Renal cortex interstitium (tissue), 15 donors: ENCODE results near the gene PHETA2. TPM values are rescaled to one million over a fixed set of nuclear protein-coding genes. Genes with fewer than 3 reads are reported as not detected.

Source experiments
- DNase-seq, 11 donors: peaks; one replicate each; pipeline ENCODE4 v3.0.0-alpha.2; 2013; ENCODE audit warnings: low read depth in 9 of 11, low spot score in 4 of 11; ENCODE audit errors: extremely low read depth in 1 of 11
- long read RNA-seq, 16 experiments: transcript quantifications; one replicate each; lab custom pipeline, GENCODE V29; 2026
- polyA plus RNA-seq, 3 donors: library from polyadenylated mRNA; unstranded; fragments of 120-200 nt; gene quantifications; one replicate each; pipeline ENCODE4 v1.2.1, GENCODE V29; 2013; ENCODE audit not compliant: insufficient read length in 3 of 3

PHETA2 gene, protein sequence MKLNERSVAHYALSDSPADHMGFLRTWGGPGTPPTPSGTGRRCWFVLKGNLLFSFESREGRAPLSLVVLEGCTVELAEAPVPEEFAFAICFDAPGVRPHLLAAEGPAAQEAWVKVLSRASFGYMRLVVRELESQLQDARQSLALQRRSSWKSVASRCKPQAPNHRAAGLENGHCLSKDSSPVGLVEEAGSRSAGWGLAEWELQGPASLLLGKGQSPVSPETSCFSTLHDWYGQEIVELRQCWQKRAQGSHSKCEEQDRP
- 10 to 100 TPM in 1 of 3 donors, 1 to 10 TPM in 2; 9.3 to 13.6 (median 9.5) TPM for polyA plus RNA-seq
- long read RNA-seq, donor 1, partial matches to known transcripts = 0 of 1 reads
- long read RNA-seq, donor 1, other reads (novel, unspliced or antisense) = 0 of 1 reads
- long read RNA-seq, donor 2, partial matches to known transcripts = 0 of 2 reads
- long read RNA-seq, donor 2, other reads (novel, unspliced or antisense) = 0 of 2 reads
- long read RNA-seq, donor 3, transcript PHETA2-201 (3 exons, 2,335 nt) = major isoform, 9 of 9 reads
- long read RNA-seq, donor 3, partial matches to known transcripts = 0 of 9 reads
- long read RNA-seq, donor 3, other reads (novel, unspliced or antisense) = 0 of 9 reads
- long read RNA-seq, donor 4, partial matches to known transcripts = 32 of 407 reads
- long read RNA-seq, donor 4, other reads (novel, unspliced or antisense) = 371 of 407 reads
- long read RNA-seq, donor 5, partial matches to known transcripts = 0 of 4 reads
- long read RNA-seq, donor 5, other reads (novel, unspliced or antisense) = 0 of 4 reads
- long read RNA-seq, donor 6, partial matches to known transcripts = 0 of 2 reads
- long read RNA-seq, donor 6, other reads (novel, unspliced or antisense) = 0 of 2 reads
- long read RNA-seq, donor 7, partial matches to known transcripts = 0 of 3 reads
- long read RNA-seq, donor 7, other reads (novel, unspliced or antisense) = 0 of 3 reads
- long read RNA-seq, donor 8, transcript PHETA2-201 (3 exons, 2,335 nt) = major isoform, 8 of 8 reads
- long read RNA-seq, donor 8, partial matches to known transcripts = 0 of 8 reads
- long read RNA-seq, donor 8, other reads (novel, unspliced or antisense) = 0 of 8 reads
- long read RNA-seq, donor 9, transcript PHETA2-201 (3 exons, 2,335 nt) = major isoform, 5 of 5 reads
- long read RNA-seq, donor 9, partial matches to known transcripts = 0 of 5 reads
- long read RNA-seq, donor 9, other reads (novel, unspliced or antisense) = 0 of 5 reads
- long read RNA-seq, donor 10, transcript PHETA2-201 (3 exons, 2,335 nt) = major isoform, 5 of 6 reads
- long read RNA-seq, donor 10, partial matches to known transcripts = 0 of 6 reads
- long read RNA-seq, donor 10, other reads (novel, unspliced or antisense) = 0 of 6 reads
- long read RNA-seq, donor 11, transcript PHETA2-201 (3 exons, 2,335 nt) = major isoform, 5 of 6 reads
- long read RNA-seq, donor 11, partial matches to known transcripts = 0 of 6 reads
- long read RNA-seq, donor 11, other reads (novel, unspliced or antisense) = 0 of 6 reads
- long read RNA-seq, donor 12, partial matches to known transcripts = 0 of 3 reads
- long read RNA-seq, donor 12, other reads (novel, unspliced or antisense) = 0 of 3 reads
- long read RNA-seq, donor 13, transcript PHETA2-201 (3 exons, 2,335 nt) = major isoform, 15 of 15 reads
- long read RNA-seq, donor 13, partial matches to known transcripts = 0 of 15 reads
- long read RNA-seq, donor 13, other reads (novel, unspliced or antisense) = 0 of 15 reads
- long read RNA-seq, donor 14, partial matches to known transcripts = 0 of 5 reads
- long read RNA-seq, donor 14, other reads (novel, unspliced or antisense) = 0 of 5 reads
- long read RNA-seq, donor 15, partial matches to known transcripts = 0 of 2 reads
- long read RNA-seq, donor 15, other reads (novel, unspliced or antisense) = 0 of 2 reads
- long read RNA-seq, donor 16, transcript PHETA2-201 (3 exons, 2,335 nt) = major isoform, 9 of 9 reads
- long read RNA-seq, donor 16, partial matches to known transcripts = 0 of 9 reads
- long read RNA-seq, donor 16, other reads (novel, unspliced or antisense) = 0 of 9 reads

DNA sequence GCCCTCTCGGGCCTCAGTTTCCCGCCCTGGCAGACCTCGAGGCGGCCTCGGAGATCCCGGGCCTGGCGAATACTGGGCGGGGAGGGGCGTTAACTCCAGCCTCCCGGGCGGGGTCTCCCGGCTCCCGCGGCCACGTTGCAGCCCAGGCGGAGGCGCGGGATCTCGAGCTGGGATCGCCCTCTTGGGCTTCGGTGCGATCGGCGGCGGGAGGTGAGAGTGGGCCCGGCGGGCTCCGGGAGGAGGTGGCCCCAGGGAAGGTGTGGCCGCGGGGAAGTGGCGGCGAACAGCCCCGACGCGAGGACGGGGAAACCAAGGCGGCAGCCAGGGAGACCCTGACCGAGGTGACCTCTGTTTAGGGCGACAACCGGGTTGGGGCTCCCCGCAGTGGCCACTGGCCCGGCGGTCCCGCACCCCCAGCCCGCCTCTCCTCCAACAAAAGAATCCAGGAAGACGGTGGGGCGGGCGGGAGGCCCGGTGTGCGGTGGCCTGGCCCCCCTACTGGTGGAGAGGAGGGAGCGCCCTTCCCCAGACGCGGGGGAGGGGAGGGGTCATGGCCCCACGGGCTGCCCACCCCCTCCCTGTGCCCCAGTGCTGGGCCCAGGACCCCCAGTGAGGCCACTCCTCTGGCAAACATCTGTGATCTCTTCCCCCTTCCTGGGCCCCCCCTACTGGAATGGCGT lies at the start of gene PHETA2:
Gene PHETA2, plus strand, starts transcription at position 117 of the 680 bp plus-strand sequence. CDS start 3,046 bp downstream, outside the sequence.
- DNase-seq = peak in 4 of 11 donors; percentile 26 to 50 (median 40)

DNA sequence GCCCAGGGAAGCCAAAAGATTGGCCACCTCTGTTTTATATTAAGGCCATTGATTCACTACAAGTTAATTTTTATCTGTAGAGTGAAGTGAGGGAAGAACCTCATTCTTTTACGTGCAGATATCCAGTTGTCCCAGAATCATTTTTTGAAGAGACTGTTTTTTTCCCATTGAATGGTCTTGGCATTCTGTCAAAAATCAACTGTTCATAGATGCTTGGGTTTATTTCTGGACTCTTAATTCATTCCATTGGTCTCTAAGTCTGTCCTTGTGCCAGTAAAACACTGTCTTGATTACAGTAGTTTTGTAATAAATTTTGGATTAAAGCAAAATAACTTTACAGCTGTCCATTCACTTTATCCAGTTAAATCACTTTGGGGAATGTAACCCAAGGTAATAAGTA lies 48.6 kb upstream of the PHETA2 start:
- no peak for DNase-seq

DNA sequence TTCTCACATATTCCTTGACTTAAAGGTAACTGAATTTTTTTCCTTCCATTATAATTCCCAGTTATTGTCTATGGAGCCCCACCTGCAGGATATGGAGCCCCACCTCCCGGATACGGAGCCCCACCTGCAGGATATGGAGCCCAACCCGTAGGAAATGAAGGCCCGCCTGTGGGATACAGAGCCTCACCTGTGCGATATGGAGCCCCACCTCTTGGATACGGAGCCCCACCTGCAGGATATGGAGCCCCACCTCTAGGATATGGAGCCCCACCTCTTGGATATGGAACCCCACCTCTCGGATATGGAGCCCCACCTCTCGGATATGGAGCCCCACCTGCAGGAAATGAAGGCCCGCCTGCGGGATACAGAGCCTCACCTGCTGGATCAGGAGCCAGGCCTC lies 47.3 kb upstream of the PHETA2 start:
- no peak for DNase-seq

DNA sequence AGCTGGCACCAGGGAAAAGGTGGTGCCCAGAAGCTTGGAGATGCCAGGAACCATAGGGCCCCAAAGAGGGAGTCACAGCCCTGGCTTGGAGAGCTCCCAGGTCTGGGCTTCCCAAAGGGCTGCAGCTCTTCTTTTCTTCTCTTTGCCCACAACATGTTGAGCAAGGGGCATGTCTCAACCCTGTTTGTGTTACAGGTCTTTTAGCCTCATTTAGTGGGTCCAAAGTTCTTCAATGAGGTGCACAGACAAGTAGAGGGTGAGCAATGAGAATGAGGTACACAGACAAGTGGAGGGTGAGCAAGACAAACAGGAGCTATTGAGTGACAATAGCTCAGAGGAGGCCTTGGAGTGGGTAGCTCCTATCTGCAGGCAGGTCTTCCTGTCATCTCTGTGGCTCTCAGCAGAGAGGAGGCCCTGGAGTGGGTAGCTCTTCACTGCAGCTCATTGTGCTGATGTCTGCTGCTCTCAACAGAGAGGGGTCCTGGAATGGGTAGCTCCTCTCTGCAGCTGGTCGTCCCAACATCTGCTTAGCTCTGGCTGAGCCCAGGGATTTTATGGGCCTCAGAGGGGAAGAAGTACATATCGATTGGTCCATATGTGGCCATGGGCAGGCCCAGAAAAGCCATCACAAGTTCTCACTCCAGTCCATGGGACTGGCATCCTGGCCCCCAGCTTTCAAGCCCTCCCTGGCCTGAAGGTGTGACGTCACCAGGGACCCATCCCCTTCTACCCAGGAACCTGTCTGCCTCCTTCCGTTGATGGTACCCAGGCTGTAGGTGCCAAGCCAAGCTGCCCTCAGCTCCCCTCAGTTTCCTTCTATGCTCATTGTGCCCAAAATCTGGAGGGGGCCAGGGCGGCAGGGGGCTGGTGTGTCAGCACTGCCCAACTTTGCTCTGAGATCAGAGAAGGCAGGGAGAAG lies 40.5 kb upstream of the PHETA2 start:
- no peak for DNase-seq

DNA sequence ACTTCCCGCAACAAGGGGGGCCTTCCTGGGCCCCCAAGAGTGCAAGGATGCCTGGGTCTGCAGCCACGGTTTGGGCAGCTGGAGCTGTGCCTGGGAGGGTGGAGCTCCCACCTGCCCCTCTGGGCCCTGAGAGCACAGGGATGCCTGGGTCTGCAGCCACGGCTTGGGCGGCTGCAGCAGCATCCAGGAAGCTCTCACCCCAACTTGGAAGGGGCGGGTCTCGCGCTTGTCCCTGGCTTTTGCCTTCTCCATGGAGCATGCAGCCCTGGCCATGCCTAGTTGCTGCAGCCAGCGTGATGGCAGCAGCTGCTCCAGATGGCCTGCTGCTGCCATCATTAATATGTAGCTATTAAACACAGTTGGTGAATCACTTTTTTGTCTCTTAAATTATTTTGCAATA lies 38.8 kb upstream of the PHETA2 start:
- no peak for DNase-seq

DNA sequence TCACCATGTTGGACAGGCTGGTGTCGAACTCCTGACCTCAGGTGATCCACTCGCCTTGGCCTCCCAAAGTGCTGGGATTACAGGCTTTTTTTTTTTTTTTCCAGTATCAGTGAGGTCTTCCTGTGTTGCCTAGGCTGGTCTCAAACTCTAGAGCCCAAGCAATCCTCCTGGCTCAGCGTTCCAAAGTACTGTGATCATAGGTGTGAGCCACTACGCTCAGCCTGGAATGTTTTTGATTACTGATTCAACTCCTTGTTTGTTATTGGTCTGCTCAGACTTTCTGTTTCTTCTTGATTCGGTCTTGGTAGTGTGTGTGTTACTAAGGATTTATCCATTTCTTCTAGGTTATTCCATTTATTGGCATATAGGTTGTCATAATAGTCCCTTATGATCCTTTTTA lies 34.8 kb upstream of the PHETA2 start:
- no peak for DNase-seq

DNA sequence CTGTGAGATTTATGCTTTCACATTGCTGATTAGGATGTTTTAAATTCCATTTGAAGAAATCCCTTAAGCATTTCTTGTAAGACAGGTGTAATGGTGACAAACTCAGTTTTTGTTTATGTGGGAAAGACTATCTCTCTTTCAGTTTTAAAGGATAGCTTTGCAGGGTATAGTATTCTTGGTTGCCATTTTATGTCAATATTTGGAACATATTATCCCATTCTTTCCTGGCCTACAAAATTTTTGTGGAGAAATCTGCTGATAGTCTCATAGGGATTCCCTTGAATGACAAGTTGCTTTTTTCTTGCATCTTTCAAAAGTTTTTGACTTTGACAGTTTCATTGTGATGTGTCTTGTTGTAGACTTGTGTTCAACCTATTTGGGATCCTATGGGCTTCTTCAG lies 32.3 kb upstream of the PHETA2 start:
- DNase-seq = no peak

DNA sequence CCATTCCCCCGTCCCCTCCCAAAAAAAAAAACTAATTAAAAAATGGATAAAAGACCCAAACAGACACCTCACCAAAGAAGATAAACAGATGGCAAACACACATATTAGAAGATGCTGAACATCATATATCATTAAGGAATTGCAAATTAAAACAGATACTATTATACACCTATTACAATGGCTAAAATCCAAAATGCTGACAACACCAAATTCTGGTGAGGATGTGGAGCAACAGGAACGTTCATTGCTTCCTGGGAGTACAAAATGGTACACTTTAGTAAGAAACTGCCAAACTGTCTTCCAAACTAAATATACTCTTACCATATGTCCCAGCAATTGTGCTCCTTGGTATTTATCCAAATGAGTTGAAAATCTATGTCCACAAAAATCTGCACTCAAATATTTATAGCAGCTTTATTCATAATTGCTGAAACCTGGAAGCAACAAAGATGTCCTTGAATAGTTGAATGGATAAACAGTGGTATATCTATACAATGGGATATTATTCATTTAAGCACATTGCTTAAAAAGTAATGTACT lies 23.3 kb upstream of the PHETA2 start:
- no peak for DNase-seq

DNA sequence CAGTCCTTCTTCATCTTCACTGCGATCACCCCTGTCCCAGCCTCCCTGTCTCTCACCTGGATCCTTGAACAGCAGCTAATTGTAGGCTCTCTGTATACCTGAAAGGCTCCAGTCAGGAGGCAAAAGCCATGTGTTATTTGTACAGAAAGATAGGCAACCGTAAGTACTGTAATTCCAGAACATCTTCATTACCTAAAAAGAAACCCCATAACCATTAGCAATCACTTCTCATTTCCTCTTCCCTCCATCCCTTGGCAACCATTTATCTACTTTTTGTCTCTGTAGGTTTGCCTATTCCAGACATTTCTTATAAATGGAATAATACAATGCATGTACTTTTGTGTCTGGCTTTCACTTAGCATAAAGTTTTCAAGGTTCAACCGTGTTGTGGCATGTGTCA lies 21.3 kb upstream of the PHETA2 start:
- no peak for DNase-seq

DNA sequence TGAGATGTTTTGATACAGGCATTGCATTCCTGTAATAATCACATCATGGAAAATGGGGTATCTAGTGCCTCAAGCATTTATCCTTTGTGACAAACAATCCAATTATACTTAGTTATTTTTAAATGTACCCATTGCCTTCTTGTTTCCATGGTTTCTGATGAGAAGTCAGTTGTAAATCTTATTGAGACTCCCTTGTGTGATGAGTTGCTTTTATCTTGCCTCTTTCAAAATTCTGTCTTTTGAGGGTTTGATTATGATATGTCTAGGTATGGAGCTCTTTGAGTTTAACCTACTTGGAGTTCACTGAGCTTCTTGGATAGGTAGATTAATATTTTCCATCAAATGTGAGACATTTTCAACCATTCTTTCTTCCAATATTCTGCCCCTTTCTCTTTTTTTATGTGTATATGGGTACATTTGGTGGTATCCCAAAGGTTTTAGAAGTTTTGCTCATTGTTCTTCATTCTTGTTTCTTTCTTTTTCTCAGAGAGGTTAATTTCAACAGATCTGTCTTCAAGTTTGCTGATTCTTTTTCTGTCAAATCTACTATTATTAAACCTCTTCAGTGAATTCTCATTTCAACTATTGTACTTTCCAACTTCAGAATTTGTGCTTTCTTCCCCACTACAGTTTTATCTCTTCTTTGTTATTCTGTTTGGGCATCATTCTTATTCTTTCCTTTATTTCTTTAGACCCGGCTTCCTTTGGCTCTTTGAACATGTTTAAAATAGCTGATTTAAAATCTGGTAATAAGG lies 17.1 kb upstream of the PHETA2 start:
- no peak for DNase-seq

DNA sequence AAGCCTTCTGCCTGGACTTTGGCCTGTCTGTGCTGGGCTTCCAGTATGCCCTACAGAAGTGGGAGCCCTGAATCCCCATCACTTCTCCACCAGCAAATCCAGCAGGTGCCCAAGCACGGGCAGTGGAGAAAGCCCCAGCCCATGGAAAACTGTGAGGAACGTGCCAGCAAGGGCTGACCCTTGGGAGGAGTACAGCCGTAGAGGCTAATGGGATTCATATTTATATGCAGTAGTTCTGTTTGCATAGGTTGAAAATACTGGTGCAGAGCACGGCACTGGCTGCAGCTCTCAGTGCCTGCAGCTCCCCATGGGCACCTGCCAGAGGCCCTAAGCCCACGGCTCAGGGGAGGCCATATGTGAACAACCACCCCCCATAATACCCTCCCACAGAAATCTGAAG lies 13.6 kb upstream of the PHETA2 start:
- no peak for DNase-seq

DNA sequence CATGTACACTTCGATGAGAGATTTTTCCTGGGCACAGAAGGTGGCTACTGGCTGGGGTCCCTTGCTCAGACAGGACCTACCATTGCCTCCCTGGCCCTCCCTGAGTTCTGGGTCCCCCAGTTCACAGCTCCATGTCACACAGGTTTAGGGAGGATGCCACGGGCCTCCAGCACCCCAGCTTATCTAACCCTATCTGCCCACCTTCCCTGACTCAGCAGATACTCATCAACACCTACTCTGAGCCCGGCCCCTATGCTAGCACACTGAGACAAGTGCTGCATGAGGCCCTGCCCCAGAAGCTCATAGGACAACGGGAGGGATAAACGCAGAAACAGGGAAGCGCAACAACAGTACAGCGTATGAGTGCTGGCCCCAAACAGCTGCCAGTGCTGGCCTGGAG lies 13.0 kb upstream of the PHETA2 start:
- DNase-seq = no peak

DNA sequence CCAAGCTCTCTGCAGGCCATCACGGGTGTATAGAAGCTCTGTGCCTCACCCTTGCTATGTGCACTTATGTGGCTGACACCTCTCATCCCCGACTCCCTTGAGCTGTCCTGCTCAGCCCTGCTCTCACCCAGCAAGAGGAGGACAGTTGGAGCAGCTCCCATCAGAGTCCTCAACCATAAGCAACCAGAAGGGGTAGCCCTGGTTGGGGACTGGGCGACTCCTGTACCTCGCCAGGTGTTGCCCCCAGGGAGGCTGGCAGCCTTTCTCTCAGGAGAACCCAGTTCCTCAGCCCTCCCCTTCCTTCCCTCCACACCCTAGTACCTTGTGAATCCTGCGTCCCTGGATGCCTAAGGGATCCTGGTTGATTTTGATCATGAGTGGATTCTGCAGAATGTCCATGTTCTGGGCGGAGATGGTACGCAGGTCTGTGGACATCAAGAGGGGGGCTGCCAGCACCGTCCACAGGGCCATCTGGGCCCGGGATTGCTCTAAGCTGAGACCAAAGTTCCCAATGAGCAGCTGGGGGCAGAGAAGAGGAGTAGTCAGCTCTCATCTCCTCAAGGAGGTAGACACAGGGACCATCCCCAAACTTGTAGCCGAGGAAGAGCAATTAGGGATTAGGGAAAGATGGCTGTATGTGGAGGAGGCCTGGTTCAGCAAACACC lies 11.4 kb upstream of the PHETA2 start:
- DNase-seq = no peak

DNA sequence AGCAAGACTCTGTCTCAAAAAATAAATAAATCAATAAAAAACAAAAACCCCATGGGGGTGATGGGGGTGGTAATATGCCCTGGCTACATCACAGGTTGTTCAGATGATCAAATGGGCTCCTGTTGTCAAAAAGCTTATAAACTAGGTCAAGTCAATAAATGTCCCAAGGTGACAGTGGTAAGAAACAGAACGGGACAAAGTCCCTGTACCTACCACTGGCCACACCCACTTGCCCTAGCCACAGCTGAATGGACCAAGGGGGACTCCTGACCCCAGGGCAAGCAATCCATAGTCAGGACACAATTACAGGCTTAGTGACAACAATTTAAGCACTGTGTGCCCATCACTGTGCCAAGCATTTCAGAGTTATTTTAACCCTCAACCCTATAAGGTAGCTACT lies 9.4 kb upstream of the PHETA2 start:
- DNase-seq = no peak
